GM21515 (cell line): ENCODE results near the gene GSTT4.
"Not testable (repeated sequence)": the region's sequence is repeated elsewhere in the genome, so short reads cannot be mapped to it uniquely, and the experiment has no call there.

Experiments used
- ATAC-seq: cut with Tn5 transposase; IDR thresholded peaks from one replicate; pipeline ENCODE4 v1.9.1; 2021; ENCODE audit not compliant: unreplicated experiment

Gene GSTT4

DNA sequence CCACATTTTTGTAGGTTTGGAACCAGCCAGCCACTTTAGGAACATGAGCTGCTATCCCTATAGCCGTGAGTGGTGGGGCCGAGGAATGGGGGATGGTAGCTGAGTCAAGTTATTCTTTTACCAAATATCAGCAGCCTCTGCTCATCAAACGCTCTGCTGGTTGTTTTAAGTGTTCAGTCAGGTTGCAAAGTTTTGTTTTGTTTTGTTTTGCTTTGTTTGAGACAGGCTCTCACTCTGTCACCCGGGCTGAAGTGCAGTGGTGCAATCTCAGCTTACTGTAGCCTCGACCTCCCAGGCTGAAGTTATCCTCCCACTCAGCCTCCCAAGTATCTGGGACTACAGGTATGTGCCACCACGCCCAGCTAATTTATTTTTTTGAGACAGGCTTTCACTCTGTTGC lies 20.2 kb upstream of the GSTT4 start:
- no peak for ATAC-seq

DNA sequence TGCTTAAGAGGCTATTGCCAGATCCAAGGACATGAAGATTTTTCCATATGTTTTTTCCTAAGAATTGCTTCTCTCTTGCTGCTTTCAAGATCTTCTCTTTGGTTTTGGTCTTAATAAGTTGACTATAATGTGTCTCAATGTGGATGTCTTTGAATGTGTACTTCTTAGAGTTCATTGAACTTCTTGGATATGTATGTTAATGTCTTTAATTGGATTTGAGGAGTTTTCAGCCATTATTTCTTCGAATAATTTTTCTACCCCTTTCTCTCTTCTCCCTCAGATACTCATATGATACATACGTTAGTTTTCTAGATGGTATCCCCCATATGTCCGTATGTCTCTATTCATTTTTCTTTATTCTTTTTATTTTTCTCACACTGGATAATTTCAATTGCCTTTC lies 19.1 kb upstream of the GSTT4 start:
- ATAC-seq: no peak

DNA sequence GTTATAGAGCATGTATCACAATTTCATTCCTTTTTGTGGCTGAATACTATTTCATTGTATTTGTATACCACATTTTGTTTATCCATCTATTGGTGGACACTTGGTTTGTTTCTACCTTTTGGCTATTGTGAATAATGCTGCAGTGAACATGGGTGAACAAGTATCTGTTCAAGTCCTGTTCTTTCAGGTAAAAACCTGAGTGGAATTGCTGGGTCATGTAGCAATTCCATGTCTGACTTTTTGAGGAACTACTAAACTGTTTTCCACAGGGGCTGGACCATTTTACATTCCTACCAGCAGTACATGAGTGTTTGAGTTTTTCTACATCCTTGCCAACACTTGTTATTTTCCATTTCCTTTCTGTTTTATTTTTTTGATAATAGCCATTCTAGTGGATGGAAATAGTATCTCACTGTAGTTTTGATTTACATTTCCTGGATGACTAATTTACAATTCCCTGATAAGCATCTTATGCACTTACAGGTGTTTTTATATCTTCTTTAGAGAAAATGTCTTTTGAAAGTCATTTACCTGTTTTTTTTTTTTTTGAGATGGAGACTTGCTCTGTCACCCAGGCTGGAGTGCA lies 18.0 kb upstream of the GSTT4 start:
- no peak for ATAC-seq

DNA sequence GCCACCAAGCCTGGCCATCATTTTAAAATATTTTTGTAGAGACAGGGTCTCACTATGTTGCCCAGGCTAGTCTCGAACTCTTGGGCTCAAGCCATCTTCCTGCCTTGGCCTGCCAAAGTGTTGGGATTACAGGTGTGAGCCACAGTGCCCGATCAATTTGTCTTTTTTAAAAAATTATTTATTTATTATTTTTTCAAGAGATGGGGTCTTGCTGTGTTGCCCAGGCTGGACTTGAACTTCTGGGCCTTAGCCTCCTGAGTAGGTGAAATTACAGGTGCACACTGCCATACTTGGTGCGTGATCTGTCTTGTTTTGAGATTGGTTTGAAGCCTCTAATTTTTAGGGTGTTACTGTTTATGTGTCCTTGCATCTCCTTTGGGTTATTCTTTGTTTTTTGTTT lies 16.1 kb upstream of the GSTT4 start:
- no peak for ATAC-seq

DNA sequence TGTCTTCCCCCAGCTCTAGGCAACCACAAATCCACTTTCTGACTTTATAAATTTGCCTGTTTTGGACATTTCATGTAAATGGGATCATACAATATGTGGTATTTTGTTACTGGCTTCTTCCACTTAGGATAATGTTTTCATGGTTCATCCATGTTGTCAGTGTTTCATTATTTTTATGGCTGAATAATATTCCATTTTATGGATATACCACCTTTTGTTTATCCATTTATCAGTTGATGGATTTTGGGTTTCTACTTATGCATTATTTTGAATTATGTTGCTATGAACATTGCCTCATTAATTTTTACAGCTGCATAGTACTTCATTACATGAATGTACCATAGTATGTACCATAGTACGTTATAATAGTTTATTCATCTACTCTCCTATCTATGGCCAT lies 10.9 kb upstream of the GSTT4 start:
- no peak for ATAC-seq

DNA sequence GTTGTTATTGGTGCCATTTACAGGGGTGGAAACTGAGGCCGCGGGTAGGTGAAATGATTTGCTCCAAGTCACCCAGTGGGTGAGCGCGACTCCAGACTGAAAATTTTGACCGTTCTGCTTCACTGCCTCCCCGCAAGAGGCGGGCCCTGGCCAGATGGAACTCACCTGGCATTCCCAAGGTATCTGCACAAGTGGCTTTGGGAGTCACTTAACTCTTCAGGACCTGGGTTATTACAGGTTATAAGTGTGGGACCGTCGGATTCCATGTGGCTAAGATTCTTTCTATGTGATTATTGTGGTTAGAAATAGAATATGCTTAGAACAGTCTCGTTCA lies 6.4 kb upstream of the GSTT4 start:
- no peak for ATAC-seq

DNA sequence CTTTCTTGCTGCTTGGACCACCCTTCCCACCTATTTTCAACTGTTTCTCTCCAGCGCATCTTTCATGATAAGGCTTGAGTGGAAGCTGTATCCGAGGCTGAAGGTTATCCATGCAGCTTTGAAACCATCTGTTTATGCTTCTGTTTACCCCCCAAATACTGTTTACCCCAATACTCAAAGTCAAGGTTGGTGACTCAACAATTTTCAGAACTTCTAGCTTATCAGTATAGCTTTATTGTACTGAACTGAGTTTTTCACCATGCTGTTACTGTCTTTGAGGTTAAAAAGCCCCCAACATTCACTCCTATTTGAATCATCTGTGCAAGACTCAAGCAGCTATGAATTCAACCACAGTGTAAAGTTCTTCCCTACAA lies 4.8 kb upstream of the GSTT4 start:
- no peak for ATAC-seq

DNA sequence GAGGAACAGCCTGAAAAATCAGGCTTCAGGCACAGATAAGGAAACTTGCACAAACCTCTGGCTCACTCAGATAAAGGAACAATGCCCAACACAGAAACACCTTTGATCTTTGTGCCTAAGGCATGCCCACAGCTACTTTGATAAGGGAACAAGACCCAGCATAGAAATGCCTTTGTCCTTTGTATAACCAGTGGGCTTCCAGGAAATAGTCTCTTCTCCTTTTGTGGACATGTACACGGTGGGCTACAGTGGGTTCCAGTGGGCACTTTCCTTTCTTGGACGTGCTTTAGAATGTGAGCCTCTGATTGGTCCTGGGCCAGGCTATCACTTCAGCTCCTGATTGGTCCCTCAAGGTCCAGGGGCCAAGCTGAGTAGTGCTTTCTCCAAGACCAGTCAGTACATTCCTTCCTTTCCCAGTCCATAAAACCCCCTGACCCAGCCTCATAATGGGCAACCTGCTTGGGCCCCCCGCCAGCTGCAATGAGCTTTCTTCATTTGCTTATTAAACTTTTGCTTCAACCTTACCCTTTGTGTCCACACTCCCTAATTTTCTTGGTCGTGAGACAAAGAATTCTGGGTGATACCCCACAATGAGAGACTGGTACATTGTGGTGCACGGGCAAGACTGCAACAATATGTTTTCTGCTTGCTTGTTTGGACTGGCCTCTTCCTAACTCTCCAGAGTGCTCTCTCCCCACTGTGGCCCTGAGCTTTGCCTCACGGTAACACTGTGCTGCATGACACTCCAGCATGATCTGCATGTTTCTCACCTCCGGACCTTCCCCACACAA lies 4.2 kb upstream of the GSTT4 start:
- no peak for ATAC-seq

DNA sequence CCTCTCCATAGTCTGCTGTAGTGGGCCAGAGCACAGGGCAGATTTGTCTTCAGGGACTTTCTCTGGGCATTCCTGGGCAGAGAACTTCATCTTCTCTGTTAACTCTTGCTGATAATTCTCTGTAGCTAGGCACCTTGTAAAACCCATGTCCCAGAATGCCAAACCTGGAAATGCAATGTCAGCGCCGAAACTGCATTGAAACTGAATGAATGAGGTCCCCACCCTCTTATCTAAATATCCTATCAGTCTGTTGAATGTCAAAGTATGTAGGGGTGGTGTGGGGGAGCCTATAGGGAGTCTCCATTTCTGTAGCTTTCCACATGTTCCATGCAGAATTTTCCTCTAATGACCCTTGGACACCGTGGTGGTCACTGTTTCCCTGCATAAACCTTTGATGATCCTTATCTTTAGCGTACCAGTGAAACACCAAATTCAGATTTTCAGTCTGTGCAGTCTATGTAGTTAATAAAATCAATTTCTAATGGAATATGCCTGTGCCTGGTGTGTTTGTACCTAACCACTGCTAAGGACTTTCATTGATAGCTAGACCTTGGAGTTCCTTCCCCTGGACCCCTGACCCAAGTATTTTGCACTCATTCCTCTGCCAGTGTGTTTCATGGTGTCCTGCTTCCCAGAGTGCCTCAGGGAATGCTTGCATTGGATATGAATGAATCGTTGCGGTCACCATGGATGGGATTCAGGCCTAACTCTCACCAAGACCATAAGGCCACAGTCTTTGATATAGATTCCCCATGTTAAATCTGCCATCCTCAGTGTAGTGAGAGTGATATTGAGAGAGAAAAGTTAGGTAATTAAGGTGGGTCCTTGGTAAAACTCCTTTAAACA lies 3.4 kb upstream of the GSTT4 start:
- no peak for ATAC-seq

DNA sequence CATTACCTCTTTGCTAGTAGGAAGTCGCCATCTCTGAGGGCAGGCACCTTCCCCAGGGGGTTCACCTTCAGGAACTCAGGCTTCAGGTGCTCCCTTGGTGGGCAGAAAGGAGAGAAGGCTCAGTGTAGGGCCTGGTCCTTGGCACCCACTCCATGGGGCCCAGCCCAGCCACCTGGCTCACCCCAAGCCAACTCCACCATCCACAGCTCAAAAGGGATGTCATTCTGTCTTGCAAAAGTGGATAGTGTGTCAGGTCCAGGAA lies 2.7 kb upstream of the GSTT4 start:
- ATAC-seq: no peak

DNA sequence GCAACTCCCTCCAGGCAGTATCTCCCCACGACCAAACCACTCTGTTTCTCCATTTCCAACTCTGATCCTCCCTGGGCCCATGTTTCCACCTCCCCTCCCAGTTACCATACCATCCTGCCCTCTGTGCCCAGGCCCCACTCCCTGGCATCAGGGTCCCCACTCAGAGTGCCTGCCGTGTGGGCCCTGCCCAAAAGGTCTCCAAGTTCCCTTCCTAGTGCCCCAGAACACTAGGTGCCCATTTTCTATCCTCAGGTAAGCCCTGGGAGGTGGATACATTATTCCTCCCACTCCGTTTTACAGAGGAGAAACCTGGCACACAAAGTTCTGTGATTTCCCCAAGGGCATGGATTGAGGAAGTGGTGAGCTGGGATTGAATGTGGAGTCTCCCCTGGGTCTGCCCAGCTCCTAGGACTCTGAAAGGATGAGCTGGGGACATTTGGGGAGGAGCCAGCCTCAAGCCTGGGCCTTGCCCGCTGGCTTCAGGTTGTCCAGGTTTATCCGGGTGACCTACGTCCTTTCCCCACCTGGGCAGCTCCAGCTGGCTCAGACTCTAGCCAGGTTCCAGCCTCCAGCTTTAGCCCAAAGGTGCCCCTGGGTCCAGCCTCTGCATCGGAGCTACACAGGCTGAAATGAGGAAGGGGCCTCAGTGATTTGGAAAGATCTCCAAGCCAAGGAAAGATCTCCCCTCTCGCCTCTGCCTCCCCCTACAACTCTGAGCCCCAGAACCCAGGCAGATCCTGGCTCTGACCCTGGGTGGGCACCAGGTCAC lies 2.2 kb upstream of the GSTT4 start:
- no peak for ATAC-seq

DNA sequence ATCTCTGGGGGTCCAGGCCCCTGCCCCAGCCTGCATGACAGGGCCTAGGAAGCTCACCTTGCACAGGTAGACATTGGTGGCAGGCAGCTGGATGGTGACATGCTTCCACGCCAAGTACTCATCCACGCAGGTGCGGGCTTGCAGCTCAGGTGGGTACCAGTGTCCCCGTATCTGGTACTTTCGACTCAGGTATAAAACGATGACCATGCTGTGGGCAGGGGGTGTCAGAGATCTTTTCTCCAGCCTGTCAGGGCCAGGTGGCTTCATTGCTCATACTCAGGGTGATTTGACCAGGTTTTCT lies 1.6 kb upstream of the GSTT4 start:
- ATAC-seq: no peak

DNA sequence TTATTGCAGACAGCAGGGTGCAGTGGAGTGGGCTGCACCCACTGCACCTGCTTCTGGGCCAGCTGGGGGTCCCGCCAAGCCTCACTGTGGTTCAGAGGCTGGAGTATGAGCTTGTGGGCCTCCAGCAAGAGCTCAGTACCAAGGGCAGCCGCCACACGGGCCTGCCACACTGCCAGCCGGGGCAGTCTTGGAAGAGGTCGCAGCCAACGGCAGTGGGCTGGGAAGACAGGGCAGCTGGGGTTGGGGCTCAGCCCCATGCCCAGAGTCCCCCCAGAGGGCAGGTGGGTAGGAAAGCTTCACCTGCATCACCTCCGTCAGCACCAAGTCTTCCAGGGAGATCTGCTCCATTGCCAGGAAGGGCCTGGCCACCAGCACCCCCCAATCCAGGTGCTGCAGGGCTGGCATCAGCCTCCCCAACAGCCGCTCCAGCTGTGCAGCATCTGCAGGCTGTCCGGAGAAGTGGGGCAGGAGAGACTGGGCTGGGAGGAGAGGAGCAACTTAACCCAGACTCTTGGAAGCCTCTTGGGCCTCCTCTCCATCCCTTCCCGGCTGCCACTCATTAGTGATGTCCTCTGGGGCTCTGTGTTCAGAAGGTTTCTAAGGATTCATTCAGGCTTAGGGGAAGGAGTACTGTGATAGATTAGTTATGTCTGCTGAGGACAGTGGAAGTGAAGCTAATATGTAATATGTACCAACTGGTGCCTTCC lies 1.1 kb upstream of the GSTT4 start:
- no peak for ATAC-seq

DNA sequence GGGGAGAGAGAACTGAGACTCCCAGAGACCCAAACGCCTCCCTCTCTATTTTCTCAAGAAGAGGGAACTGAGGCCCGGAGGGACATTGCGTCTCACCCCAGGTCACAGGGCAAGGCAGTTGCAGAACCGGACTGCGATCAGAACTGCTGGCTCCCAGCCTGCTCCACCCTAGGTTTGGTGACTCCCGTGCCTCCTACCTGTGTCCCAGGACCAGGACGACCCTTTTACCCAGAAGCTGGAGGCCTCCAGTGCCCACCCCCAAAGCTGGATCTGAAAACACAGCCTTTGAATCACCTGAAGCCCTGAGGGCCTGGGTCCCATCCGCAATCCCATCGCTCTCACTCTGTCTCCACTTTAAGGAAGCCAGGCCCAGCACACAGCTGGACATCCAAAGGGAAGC lies 1.4 kb downstream of the GSTT4 start:
- ATAC-seq: no peak

DNA sequence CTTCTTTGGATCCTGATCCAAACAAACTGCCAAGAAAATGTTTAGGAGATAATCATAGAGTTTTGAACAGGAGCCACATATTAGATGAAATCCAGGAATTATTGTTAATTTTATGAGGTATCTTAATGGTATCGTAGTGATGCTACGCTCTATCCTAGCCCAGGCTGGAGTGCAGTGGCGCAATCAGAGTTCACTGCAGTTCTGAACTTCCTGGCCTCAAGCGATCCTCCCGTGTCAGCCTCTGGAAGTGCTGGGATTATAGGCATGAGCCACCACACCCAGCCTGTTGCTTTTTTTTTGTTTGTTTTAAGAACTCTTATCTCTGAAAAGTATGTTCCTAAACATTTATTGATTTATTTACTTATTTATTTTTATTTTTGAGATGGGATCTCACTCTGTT lies 2.4 kb downstream of the GSTT4 start:
- no peak for ATAC-seq

DNA sequence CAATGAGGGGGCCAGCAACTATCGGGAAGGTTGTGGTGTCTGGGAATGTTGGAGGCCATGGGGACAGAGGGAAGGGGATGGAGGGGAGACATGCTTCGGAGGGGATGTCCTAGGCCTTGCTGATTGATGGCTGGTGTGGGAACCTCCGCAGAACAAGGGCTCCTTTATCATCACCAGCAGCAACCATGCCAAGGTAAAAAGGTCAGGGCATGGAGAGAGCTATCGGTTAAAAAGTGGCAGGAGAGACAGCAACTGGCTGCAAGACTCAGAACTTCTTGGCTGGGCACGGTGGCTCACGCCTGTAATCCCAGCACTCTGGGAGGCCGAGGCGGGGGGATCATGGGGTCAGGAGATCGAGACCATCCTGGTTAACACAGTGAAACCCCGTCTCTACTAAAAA lies 3.0 kb downstream of the GSTT4 start:
- no peak for ATAC-seq

DNA sequence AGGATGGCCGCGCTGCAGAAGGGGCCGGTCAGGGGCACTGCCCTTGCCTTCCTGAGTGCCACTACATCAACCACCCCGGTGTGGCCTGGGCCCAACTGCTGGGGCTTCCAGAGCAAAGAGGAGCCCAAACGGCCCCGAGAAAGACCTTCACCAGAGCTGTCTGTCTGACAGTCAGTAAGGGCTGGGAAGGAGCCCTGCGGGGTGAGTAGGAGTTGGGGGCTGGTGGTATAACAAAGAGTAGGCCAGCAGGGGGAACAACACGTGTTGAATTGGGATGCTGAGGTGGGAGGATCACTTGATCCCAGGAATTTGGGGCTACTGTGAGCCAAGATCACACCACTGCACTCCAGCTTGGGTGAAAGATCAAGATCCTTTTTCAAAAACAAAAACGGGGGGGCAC lies 3.9 kb downstream of the GSTT4 start:
- ATAC-seq: no peak

DNA sequence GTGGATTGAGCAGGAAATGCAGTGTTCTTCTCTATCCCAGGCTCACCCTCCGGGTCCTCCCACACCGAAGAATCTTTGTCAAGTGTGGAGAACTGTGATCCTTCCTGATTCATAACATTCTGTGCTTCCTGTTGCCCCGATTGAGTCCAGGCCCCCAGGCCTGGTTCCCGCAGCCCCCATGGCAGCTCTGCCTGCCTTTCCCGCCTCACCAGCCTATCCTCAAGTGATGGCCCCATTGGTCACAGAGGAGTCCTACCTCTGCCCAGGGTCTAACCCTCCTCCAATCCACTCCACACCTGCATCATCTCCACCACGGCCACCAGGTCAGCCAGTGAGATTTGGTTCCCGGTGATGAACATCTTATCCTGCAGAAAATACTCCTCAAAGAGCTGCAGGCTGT lies 5.5 kb downstream of the GSTT4 start:
- not testable (repeated sequence) for ATAC-seq

DNA sequence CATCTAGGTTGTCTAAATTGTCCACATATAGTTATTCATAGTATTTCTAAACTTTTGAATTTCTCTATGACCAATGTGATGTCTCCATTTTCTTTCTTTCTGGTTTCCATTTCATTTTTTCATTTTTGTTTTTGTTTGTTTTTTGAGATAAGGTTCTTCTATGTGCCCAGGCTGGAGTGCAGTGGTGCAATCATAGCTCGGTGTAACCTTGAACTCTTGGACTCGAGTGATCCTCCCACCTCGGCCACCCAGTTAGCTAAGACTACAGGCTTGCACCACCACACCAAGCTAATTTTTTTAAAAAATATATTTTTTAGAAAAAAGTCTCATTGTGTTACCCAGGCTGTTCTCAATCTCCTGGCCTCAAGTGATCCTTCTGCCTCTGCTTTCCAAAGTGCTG lies 8.2 kb downstream of the GSTT4 start:
- no peak for ATAC-seq

DNA sequence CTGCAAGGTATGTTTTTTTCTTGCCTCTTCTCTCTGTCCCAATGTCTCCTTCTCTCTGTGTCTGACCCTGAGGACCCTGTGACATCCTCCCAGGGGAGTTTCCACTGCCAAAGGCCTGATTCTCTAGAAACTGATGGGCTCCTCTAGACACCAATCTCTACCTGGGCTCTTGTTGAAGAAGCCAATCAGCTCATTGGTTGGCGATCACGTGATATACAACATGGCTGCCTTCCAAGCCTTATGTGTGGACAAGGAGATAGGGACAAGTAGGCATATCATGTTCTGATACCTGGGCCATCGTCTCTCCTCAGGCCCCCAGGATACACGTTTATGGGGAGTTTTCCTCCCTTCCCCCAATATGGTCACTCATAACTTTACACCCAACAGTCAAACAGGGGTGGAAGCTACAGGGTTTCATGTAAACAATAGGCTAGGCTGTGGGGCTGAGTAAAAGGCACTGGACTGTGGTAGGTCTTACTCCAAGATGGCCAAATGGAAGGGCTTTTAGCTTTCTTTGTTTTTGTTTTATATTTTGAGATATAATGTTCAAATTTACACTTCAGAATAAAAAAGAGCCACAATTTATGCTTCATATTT lies 11.6 kb downstream of the GSTT4 start:
- not testable (repeated sequence) for ATAC-seq

DNA sequence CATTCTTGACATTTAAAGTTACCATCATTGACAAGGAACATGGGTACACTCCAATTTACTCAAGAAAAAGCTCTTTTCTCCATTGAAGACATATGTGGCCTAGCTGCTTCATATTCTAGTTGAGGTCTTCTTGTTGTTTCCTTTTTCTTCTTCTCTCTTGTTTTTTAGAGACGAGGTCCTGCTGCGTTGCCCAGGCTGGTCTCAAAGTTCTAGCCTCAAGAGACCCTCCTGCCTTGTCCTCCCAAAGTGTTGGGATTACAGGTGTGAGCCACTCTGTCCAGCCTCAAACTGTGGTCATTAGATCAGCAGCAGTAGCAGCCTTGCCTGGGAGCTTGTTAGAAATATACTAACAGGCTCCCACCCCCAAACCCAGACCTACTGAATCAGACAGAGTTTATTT lies 12.2 kb downstream of the GSTT4 start:
- not testable (repeated sequence) for ATAC-seq
